K562 (cell line): ENCODE results near the gene ATRN. TPM values are rescaled to one million over a fixed set of nuclear protein-coding genes. Genes with fewer than 3 reads are reported as not detected.

Experiments used
- ATAC-seq: fragments of 200-7000 bp; cut with Tn5 transposase; 3 replicates; pipeline ENCODE4 v1.9.1; 2020; ENCODE audit warnings: moderate library complexity
- BruUV-seq: library from RNA; stranded (reverse); fragments of 400-500 nt; replicated peaks from 2 replicates; lab custom pipeline; 2021; lab: Mats Ljungman, UMichigan
- CTCF ChIA-PET: fragments of 300-600 bp; formaldehyde crosslinking; extraction: SDS; loops from one replicate; lab custom pipeline; 2021; ENCODE audit warnings: low intra/inter-chr PET ratio; lab: Yijun Ruan, JAX
- POLR2A ChIA-PET: fragments of 300-600, 350-650 bp; sonication (Branson Sonifier 250); formaldehyde crosslinking; extraction: SDS; loops from one replicate; lab custom pipeline; 2021; ENCODE audit warnings: antibody characterized with exemption, inconsistent platforms; lab: Yijun Ruan, JAX
- DNase-seq, 4 experiments: peaks; one replicate each; pipeline versions ENCODE4 v3.0.0 to v3.0.0-alpha.2; 2011 to 2018; ENCODE audit warnings: low spot score in 3 of 4, mixed read lengths in 3 of 4; ENCODE audit errors: extremely low read depth in 1 of 4
- FAIRE-seq: peaks from 2 replicates; lab custom pipeline; 2011; peaks lifted over from hg19 to GRCh38; lab: Jason Lieb, UNC
- H2AFZ ChIP-seq: 2 replicates; pipeline ENCODE4 v1.6.0; 2011; ENCODE audit warnings: low read depth, low read length, control low read depth, inconsistent platforms
- H3K27ac ChIP-seq: fragments of 200-600 bp; 3 replicates; pipeline ENCODE4 v1.8.0; 2011; ENCODE audit warnings: low read depth, mild to moderate bottlenecking, control low read depth, inconsistent platforms, low read length, moderate library complexity, mixed read lengths; ENCODE audit errors: extremely low read depth
- H3K27me3 ChIP-seq, 2 experiments: fragments of 300-600 bp in 1 of 2; 2 replicates in 1 of 2; 3 replicates in 1 of 2; pipeline versions ENCODE4 v1.6.0 to v1.8.0; 2011; ENCODE audit warnings: inconsistent platforms in 2 of 2, low read length in 2 of 2, mild to moderate bottlenecking in 1 of 2, mixed read lengths in 1 of 2, moderate library complexity in 1 of 2; ENCODE audit not compliant: control insufficient read depth in 2 of 2, insufficient read depth in 2 of 2
- H3K36me3 ChIP-seq: fragments of 300-600 bp; 3 replicates; pipeline ENCODE4 v1.8.0; 2011; ENCODE audit warnings: mild to moderate bottlenecking, low read length, inconsistent platforms; ENCODE audit not compliant: control insufficient read depth, insufficient read depth
- H3K4me1 ChIP-seq, 2 experiments: fragments of 200-600 bp in 1 of 2; replicated peaks in 1 of 2; 2 replicates in 1 of 2; 3 replicates in 1 of 2; pipeline versions ENCODE4 v1.5.1 to v1.8.0; 2011; ENCODE audit warnings: inconsistent platforms in 2 of 2, low read length in 2 of 2, mild to moderate bottlenecking in 1 of 2, mixed read lengths in 1 of 2, moderate library complexity in 1 of 2; ENCODE audit not compliant: control insufficient read depth in 2 of 2, insufficient read depth in 2 of 2
- H3K4me2 ChIP-seq: 2 replicates; pipeline ENCODE4 v1.6.1; 2011; ENCODE audit warnings: low read length, control low read depth, inconsistent platforms, mixed read lengths; ENCODE audit not compliant: insufficient read depth
- H3K4me3 ChIP-seq: fragments of 200-600 bp; sonication (generic), shearing (Covaris generic); 2 replicates; pipeline ENCODE4 v1.5.1; 2016; ENCODE audit warnings: control low read depth, inconsistent platforms
- H3K79me2 ChIP-seq: fragments of 200-600 bp; 3 replicates; pipeline ENCODE4 v1.8.0; 2011; ENCODE audit warnings: low read length, inconsistent platforms; ENCODE audit not compliant: control insufficient read depth, insufficient read depth
- H3K9ac ChIP-seq, 2 experiments: 2 replicates each; pipeline versions ENCODE4 v1.6.0 to v1.6.1; 2011; ENCODE audit warnings: low read depth in 2 of 2, low read length in 2 of 2, control low read depth in 1 of 2, inconsistent platforms in 1 of 2, mild to moderate bottlenecking in 1 of 2, mixed read lengths in 1 of 2; ENCODE audit not compliant: insufficient read depth in 1 of 2
- H3K9me1 ChIP-seq: one replicate; pipeline ENCODE4 v1.6.0; 2011; ENCODE audit warnings: inconsistent platforms, mild to moderate bottlenecking, low read length, moderate library complexity; ENCODE audit not compliant: control insufficient read depth, insufficient read depth
- H3K9me3 ChIP-seq: replicated peaks from 2 replicates; pipeline ENCODE4 v1.5.1; 2011; ENCODE audit warnings: low read depth, low read length, inconsistent platforms; ENCODE audit not compliant: control insufficient read depth, insufficient read depth
- H4K20me1 ChIP-seq: replicated peaks from 2 replicates; pipeline ENCODE4 v1.6.1; 2011; ENCODE audit warnings: low read length, inconsistent platforms, mixed read lengths; ENCODE audit not compliant: control insufficient read depth, insufficient read depth
- DPF2 ChIP-seq: fragments of 450-650 bp; IDR thresholded peaks from 2 replicates; pipeline ENCODE4 v1.6.1; 2016
- ELF4 ChIP-seq: fragments of 450-650 bp; formaldehyde crosslinking; IDR thresholded peaks from 2 replicates; pipeline ENCODE4 v1.4.0; 2022; ENCODE audit warnings: missing genetic modification characterization
- NONO ChIP-seq, 2 experiments: fragments of 200-400 bp in 1 of 2; fragments of 450-650 bp in 1 of 2; formaldehyde crosslinking in 1 of 2; IDR thresholded peaks; 2 replicates each; pipeline ENCODE4 v1.6.1; 2017; ENCODE audit warnings: low read depth in 2 of 2, mild to moderate bottlenecking in 2 of 2, moderate library complexity in 2 of 2, low read length in 1 of 2
- POLR2AphosphoS5 ChIP-seq: IDR thresholded peaks from 2 replicates; pipeline ENCODE4 v1.6.1; 2011; ENCODE audit warnings: mild to moderate bottlenecking, low read depth, low read length, moderate library complexity; ENCODE audit not compliant: control insufficient read depth, insufficient read depth
- RBM14 ChIP-seq: fragments of 200-400 bp; formaldehyde crosslinking; IDR thresholded peaks from 2 replicates; pipeline ENCODE4 v1.6.1; 2018; ENCODE audit warnings: low read depth, mild to moderate bottlenecking, low read length, moderate library complexity, borderline replicate concordance; ENCODE audit not compliant: insufficient read depth
- SMAD1 ChIP-seq: fragments of 150-350 bp; IDR thresholded peaks from 2 replicates; pipeline ENCODE4 v1.6.1; 2014; ENCODE audit warnings: low read length, low read depth; ENCODE audit not compliant: partially characterized antibody
- TCF7 ChIP-seq: sonication (generic); IDR thresholded peaks from 2 replicates; pipeline ENCODE4 v1.6.1; 2016; ENCODE audit warnings: antibody characterized with exemption, borderline replicate concordance
- TGIF2 ChIP-seq: sonication (generic); formaldehyde crosslinking; IDR thresholded peaks from 2 replicates; pipeline ENCODE4 v1.8.1; 2022; ENCODE audit warnings: mild to moderate bottlenecking, missing genetic modification reagents, moderate library complexity
- ZKSCAN8 ChIP-seq: fragments of 200-800 bp; sonication (Bioruptor generic); IDR thresholded peaks from 2 replicates; pipeline ENCODE4 v1.6.1; 2016; ENCODE audit warnings: missing genetic modification characterization, missing compliant biosample characterization
- ZNF408 ChIP-seq: fragments of 250-450 bp; sonication (Bioruptor Pico); IDR thresholded peaks from 2 replicates; pipeline ENCODE4 v1.4.0; 2020; ENCODE audit warnings: low read depth, mild to moderate bottlenecking, moderate library complexity
- in situ Hi-C: fragments of 300-500 bp; cut with MboI; formaldehyde crosslinking; loops from 4 replicates; pipeline ENCODE4 v1.15.0; 2018; ENCODE audit warnings: inconsistent platforms, mixed read lengths
- intact Hi-C: fragments of 100-400 bp; cut with micrococcal nuclease; formaldehyde crosslinking; loops from 2 replicates; pipeline ENCODE4 v1.14.2; 2022
- polyA plus RNA-seq, 8 experiments: library from polyadenylated mRNA; depleted of rRNA in 4 of 8; stranded (reverse) in 5 of 8; unstranded in 3 of 8; fragments of >200 nt; fragmentation: Nextera tagmentation in 2 of 8; fragmentation: Illumina TruSeq in 1 of 8; extraction: Ambion mirVana in 2 of 8; extraction: Trizol in 1 of 8; gene quantifications; 2 replicates each; pipeline versions ENCODE4 v1.2.1 to v1.2.3, GENCODE V29; 2011 to 2014; ENCODE audit warnings: inconsistent platforms in 1 of 8, missing spikeins in 1 of 8
- total RNA-seq, 7 experiments: library from RNA; depleted of rRNA in 6 of 7; stranded (reverse); fragments of >200 nt in 6 of 7; fragmentation: Illumina TruSeq in 2 of 7; extraction: Trizol in 2 of 7; gene quantifications; 2 replicates each; pipeline versions ENCODE4 v1.2.1 to v1.2.3, GENCODE V29; 2011 to 2021; ENCODE audit warnings: low replicate concordance in 1 of 7

ATRN gene
- total and polyA plus RNA-seq, 9 of the 15 experiments (the other 6 are each of a cell fraction or from before 2014, with no cell fraction given): 0.69 to 16.5 (median 7.6) TPM

DNA sequence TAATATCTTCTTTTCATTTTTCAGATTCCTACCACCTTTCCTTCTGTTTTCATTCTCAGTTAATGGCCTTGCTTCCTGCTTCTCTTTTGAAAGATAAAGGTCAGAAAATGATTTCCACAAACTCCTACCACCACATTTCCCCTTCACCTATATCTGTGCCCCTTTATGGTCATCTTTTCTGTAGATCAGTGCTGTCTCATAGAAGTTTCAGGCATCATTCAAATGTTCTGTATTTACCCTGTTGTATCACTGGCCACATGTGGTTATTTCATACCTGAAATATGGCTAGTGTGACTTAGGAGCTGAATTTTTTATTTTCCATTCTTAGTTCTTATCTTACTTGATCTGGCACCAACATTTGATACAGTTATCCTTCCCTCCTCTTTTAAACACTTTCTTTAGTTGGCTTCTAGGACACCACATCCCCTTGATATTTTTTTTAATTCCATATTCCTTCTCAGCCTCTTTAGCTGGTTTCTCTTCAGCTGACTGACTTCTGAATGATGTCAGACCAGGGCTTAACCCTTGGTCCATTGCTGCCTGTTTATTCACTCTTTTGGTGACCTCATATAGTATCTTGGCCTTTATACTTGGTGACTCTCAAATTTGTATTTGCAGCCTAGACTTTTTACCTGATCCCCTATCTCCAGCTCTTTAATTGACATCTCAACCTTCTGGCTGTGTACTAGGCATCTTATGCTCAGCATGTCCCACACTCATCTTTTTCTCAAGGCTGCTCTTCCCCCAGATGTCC, 81.0 kb downstream of the ATRN start:
- Histone ChIP-seq H3K4me2 (no peak overlapping the region), H4K20me1 (no peaks in the 10 kb centered on the region), H3K4me3 (no peak overlapping the region), H3K9ac (no peak overlapping the region), H2AFZ (no peak overlapping the region), H3K27ac (no peak overlapping the region), H3K4me1 (no peaks in the 10 kb centered on the region), H3K36me3 (peaks cover 3% of the 10 kb centered on the region; the same call in 1 of the 3 replicates), H3K27me3 (no peaks in the 10 kb centered on the region), H3K79me2 (no peaks in the 10 kb centered on the region), H3K9me3 (no peaks in the 10 kb centered on the region)
- ATAC-seq (no peak), FAIRE-seq (no peak), DNase-seq (no peak)
- in situ Hi-C loops: no loop called here
- CTCF ChIA-PET: no interaction called here
- no peak for TF ChIP-seq DPF2
- no peak for TF ChIP-seq RBM14
- no peak for TF ChIP-seq POLR2AphosphoS5
- no peak for TF ChIP-seq TGIF2
- no peak for TF ChIP-seq NONO (IDR thresholded peaks at IDR 0.05; ENCODE audit: low read depth in 2 of 2, low read length in 1 of 2)
- no peak for TF ChIP-seq TCF7
- no peak for TF ChIP-seq SMAD1
- no peak for TF ChIP-seq ZNF408 (CRISPR knock-in tag)
- no peak for TF ChIP-seq ZKSCAN8 (CRISPR knock-in tag)
- TF ChIP-seq ELF4 (CRISPR knock-in tag): no peak
- TF ChIP-seq, all 486 proteins: peak for 0
- no TSS peak for BruUV-seq
- intact Hi-C loops: no loop called here
- POLR2A ChIA-PET: interaction anchor here (0.6 to 0.8 kb wide), 2 partner anchors 11 to 98 kb away, joined by 3 read pairs; no protein-coding TSS in a partner anchor
- no peaks in the 10 kb centered on the region for H3K9me1 ChIP-seq
